ENCODE results near the gene GPX1.
A peak's percentile ranks its signal among the peaks of the same experiment; 100 is the strongest.
"Not testable (repeated sequence)": the region's sequence is repeated elsewhere in the genome, so short reads cannot be mapped to it uniquely, and the experiment has no call there.

GPX1 gene

GRCh38 chr3:49358217-49358883 lies at the start of gene GPX1:
Gene GPX1 (minus strand): TSS chr3:49358353. CDS start chr3:49358278, 75 bp downstream.
- Histone ChIP-seq H3K27ac (ENCODE audit: low read length) (peak within 1 kb of the TSS; percentile 88), H3K4me1 (ENCODE audit: control insufficient read depth in 1 of 2, insufficient read depth in 2 of 2, low read length in 2 of 2) (peaks cover 5 to 25% of the 10 kb centered on the region in 2 donors), H3K4me3 (ENCODE audit: low read depth in 1 of 2, low read length in 2 of 2) (peak within 1 kb of the TSS; percentile 70 to 78), H3K9me3 (ENCODE audit: control insufficient read depth in 1 of 2, low read length in 2 of 2) (no peaks in the 10 kb centered on the region), H3K36me3 (ENCODE audit: control insufficient read depth in 1 of 2, insufficient read depth in 2 of 2, low read length in 2 of 2) (peaks cover 29 to 42% of the 10 kb centered on the region in 2 donors), H3K27me3 (ENCODE audit: low read depth, low read length) (no peaks in the 10 kb centered on the region)

GRCh38 chr3:49406571-49407565 lies 48.7 kb upstream of the GPX1 start:
- Histone ChIP-seq H3K4me1 (ENCODE audit: control insufficient read depth in 1 of 2, insufficient read depth in 2 of 2, low read length in 2 of 2) (peaks cover 14 to 60% of the 10 kb centered on the region in 2 donors), H3K4me3 (ENCODE audit: low read depth in 1 of 2, low read length in 2 of 2) (no peak overlapping the region), H3K27ac (ENCODE audit: low read length) (no peak overlapping the region), H3K27me3 (ENCODE audit: low read depth, low read length) (no peaks in the 10 kb centered on the region), H3K36me3 (ENCODE audit: control insufficient read depth in 1 of 2, insufficient read depth in 2 of 2, low read length in 2 of 2) (no peaks in the 10 kb centered on the region), H3K9me3 (ENCODE audit: control insufficient read depth in 1 of 2, low read length in 2 of 2) (no peaks in the 10 kb centered on the region)

DNA sequence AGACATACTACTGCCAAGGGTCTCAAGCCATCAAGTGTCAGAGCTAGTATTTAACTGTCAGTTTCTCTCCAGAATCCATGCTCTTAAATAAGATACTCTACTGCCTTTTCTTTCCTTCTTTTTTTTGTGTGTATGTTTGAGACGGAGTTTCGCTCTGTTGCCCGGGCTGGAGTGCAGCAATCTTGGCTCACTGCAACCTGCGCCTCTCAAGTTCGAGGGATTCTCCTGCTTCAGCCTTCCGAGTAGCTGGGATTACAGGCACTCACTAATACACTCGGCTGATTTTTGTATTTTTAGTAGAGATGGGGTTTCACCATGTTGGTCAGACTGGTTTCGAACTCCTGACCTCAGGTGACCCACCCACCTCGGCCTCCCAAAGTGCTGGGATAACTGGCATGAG lies 47.4 kb upstream of the GPX1 start:
- not testable (repeated sequence) for H3K9me3 ChIP-seq (ENCODE audit: control insufficient read depth in 1 of 2, low read length in 2 of 2); H3K27me3 ChIP-seq (ENCODE audit: low read depth, low read length); H3K36me3 ChIP-seq (ENCODE audit: control insufficient read depth in 1 of 2, insufficient read depth in 2 of 2, low read length in 2 of 2); H3K27ac ChIP-seq (ENCODE audit: low read length)
- H3K4me3 ChIP-seq (ENCODE audit: low read depth in 1 of 2, low read length in 2 of 2) = peak overlapping the region in 1 of 2 donors; percentile 28
- peaks cover 13 to 67% of the 10 kb centered on the region in 2 donors for H3K4me1 ChIP-seq (ENCODE audit: control insufficient read depth in 1 of 2, insufficient read depth in 2 of 2, low read length in 2 of 2)

DNA sequence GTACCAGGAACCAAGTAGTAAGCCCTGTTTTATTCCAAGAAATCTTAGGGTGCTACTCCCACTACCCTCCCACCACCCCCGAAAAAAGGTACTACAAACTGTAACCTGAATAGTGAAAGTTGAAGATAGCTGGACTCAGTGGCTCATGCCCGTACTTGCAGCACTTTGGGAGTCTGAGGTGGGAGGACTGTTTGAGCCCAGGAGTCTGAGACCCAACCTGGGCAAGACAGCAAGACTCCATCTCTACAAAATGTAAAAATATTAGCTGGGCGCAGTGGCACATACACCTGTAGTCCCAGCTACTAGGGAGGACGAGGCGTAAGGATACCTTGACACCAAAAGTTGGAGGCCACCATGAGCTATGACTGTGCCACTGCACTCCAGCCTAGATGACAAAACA lies 45.7 kb upstream of the GPX1 start:
- no peaks in the 10 kb centered on the region for H3K27me3 ChIP-seq (ENCODE audit: low read depth, low read length)
- H3K27ac ChIP-seq (ENCODE audit: low read length) = no peak overlapping the region
- H3K4me3 ChIP-seq (ENCODE audit: low read depth in 1 of 2, low read length in 2 of 2) = no peak overlapping the region
- H3K4me1 ChIP-seq (ENCODE audit: control insufficient read depth in 1 of 2, insufficient read depth in 2 of 2, low read length in 2 of 2) = peaks cover 0 to 61% of the 10 kb centered on the region in 2 donors
- H3K9me3 ChIP-seq (ENCODE audit: control insufficient read depth in 1 of 2, low read length in 2 of 2) = no peaks in the 10 kb centered on the region
- H3K36me3 ChIP-seq (ENCODE audit: control insufficient read depth in 1 of 2, insufficient read depth in 2 of 2, low read length in 2 of 2) = peaks cover 0 to 4% of the 10 kb centered on the region in 2 donors

DNA sequence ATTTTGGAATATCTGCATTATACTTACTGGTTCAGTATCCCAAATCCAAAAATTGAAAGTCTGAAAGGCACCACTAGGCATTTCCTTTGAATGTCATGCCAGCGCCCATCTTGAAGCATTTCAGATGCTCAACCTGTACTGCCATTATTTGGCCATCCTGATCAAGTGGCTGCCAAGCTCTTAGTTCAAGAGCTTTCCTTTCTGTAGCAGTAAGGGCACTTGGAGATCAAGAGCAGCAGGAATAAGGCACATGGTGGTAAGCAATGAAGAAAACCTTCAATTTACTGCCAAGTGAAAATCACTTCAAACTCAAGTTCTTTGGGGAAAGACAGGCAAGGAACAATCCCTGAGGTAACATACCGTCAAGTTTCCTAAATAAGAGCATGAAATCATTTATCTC lies 43.6 kb upstream of the GPX1 start:
- Histone ChIP-seq H3K36me3 (ENCODE audit: control insufficient read depth in 1 of 2, insufficient read depth in 2 of 2, low read length in 2 of 2) (peaks cover 0 to 4% of the 10 kb centered on the region in 2 donors), H3K4me1 (ENCODE audit: control insufficient read depth in 1 of 2, insufficient read depth in 2 of 2, low read length in 2 of 2) (peaks cover 0 to 52% of the 10 kb centered on the region in 2 donors), H3K9me3 (ENCODE audit: control insufficient read depth in 1 of 2, low read length in 2 of 2) (no peaks in the 10 kb centered on the region), H3K27ac (ENCODE audit: low read length) (no peak overlapping the region), H3K4me3 (ENCODE audit: low read depth in 1 of 2, low read length in 2 of 2) (no peak overlapping the region), H3K27me3 (ENCODE audit: low read depth, low read length) (no peaks in the 10 kb centered on the region)

DNA sequence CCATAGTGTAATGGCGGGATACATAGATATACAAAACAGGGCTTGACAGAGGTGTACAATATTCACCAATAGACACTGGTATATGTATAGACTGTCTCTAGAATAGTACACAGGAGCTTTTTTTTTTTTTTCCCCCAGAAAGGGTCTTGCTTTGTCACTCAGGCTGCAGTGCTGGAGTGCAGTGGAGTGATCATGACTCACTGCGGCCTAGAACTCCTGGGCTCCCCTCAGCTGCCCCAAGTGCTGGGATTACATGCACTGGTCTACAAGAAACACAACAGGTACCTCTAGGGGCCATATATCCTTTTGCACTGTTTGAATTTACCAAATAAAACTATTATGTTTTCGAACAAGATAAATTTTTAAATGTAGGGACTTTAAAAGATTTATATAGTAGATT lies 41.3 kb upstream of the GPX1 start:
- peaks cover 0 to 38% of the 10 kb centered on the region in 2 donors for H3K4me1 ChIP-seq (ENCODE audit: control insufficient read depth in 1 of 2, insufficient read depth in 2 of 2, low read length in 2 of 2)

DNA sequence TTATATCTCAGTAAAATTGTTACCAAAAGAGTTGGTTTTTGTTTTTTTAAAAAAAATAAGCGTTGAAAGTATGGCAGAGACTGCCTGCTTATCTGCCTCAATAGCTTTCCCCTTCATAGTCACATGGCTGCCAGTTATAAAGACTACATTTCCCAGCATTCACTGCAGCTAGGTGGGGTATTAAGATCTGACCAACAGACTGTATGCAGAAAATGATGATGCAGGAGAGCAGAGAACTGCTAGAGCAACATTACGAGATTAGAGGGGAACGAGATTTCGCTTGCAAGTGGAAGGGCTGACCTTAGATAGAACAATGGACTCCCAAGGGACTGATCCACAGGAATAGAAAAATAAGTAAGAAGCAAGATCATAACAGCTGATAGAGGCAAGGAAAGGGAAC lies 39.3 kb upstream of the GPX1 start:
- Histone ChIP-seq H3K27me3 (ENCODE audit: low read depth, low read length) (no peaks in the 10 kb centered on the region), H3K4me3 (ENCODE audit: low read depth in 1 of 2, low read length in 2 of 2) (no peak overlapping the region), H3K4me1 (ENCODE audit: control insufficient read depth in 1 of 2, insufficient read depth in 2 of 2, low read length in 2 of 2) (peaks cover 0 to 32% of the 10 kb centered on the region in 2 donors), H3K27ac (ENCODE audit: low read length) (no peak overlapping the region), H3K9me3 (ENCODE audit: control insufficient read depth in 1 of 2, low read length in 2 of 2) (no peaks in the 10 kb centered on the region), H3K36me3 (ENCODE audit: control insufficient read depth in 1 of 2, insufficient read depth in 2 of 2, low read length in 2 of 2) (peaks cover 0 to 4% of the 10 kb centered on the region in 2 donors)

More for the DNA sequence above, 41.3 kb upstream of the GPX1 start:
- no peaks in the 10 kb centered on the region for H3K9me3 ChIP-seq (ENCODE audit: control insufficient read depth in 1 of 2, low read length in 2 of 2)
- H3K27me3 ChIP-seq (ENCODE audit: low read depth, low read length) = no peaks in the 10 kb centered on the region
- no peak overlapping the region for H3K27ac ChIP-seq (ENCODE audit: low read length)
- H3K36me3 ChIP-seq (ENCODE audit: control insufficient read depth in 1 of 2, insufficient read depth in 2 of 2, low read length in 2 of 2) = peaks cover 0 to 4% of the 10 kb centered on the region in 2 donors
- H3K4me3 ChIP-seq (ENCODE audit: low read depth in 1 of 2, low read length in 2 of 2) = no peak overlapping the region

DNA sequence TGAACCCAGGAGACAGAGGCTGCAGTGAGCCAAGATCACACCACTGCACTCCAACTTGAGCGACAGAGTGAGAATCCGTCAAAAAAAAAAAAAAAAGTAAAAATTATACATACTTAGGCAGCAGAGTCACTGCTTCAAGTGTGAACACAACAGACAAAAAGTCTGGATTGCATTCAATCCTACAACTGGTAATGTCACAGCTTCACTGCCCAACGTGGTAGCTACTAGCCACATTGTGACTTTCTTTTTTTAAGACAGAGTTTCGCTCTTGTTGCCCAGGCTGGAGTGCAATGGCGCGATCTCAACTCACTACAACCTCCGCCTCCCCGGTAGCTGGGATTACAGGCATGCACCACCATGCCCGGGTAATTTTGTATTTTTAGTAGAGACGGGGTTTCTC lies 33.2 kb upstream of the GPX1 start:
- not testable (repeated sequence) for H3K4me3 ChIP-seq (ENCODE audit: low read depth in 1 of 2, low read length in 2 of 2); H3K27ac ChIP-seq (ENCODE audit: low read length); H3K36me3 ChIP-seq (ENCODE audit: control insufficient read depth in 1 of 2, insufficient read depth in 2 of 2, low read length in 2 of 2); H3K27me3 ChIP-seq (ENCODE audit: low read depth, low read length); H3K4me1 ChIP-seq (ENCODE audit: control insufficient read depth in 1 of 2, insufficient read depth in 2 of 2, low read length in 2 of 2); H3K9me3 ChIP-seq (ENCODE audit: control insufficient read depth in 1 of 2, low read length in 2 of 2)

DNA sequence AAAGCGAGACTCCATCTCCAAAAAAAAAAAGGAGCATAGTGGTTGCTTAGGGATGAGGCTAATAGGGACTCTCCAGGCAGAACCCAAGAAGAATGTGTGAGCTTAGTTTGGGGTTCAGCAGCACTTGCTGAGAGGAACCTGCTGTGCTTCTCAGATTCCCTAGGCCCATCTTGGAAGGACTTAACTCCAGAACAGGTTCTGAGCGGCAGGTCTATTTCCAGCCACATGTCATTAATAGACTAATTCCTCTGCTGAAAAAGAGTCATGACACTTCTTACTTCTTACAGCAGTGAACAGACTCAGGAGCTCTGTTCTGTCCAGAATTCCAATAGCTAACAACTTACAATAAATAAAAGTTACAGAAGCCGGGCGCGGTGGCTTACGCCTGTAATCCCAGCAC lies 31.1 kb upstream of the GPX1 start:
- H3K27me3 ChIP-seq (ENCODE audit: low read depth, low read length) = no peaks in the 10 kb centered on the region
- H3K27ac ChIP-seq (ENCODE audit: low read length) = no peak overlapping the region
- H3K36me3 ChIP-seq (ENCODE audit: control insufficient read depth in 1 of 2, insufficient read depth in 2 of 2, low read length in 2 of 2) = no peaks in the 10 kb centered on the region
- H3K4me3 ChIP-seq (ENCODE audit: low read depth in 1 of 2, low read length in 2 of 2) = no peak overlapping the region
- H3K9me3 ChIP-seq (ENCODE audit: control insufficient read depth in 1 of 2, low read length in 2 of 2) = no peaks in the 10 kb centered on the region
- peaks cover 5 to 22% of the 10 kb centered on the region in 2 donors for H3K4me1 ChIP-seq (ENCODE audit: control insufficient read depth in 1 of 2, insufficient read depth in 2 of 2, low read length in 2 of 2)

- Histone ChIP-seq H3K4me1 (ENCODE audit: control insufficient read depth in 1 of 2, insufficient read depth in 2 of 2, low read length in 2 of 2) (peaks cover 5 to 22% of the 10 kb centered on the region in 2 donors), H3K9me3 (ENCODE audit: control insufficient read depth in 1 of 2, low read length in 2 of 2) (no peaks in the 10 kb centered on the region), H3K4me3 (ENCODE audit: low read depth in 1 of 2, low read length in 2 of 2) (no peak overlapping the region), H3K36me3 (ENCODE audit: control insufficient read depth in 1 of 2, insufficient read depth in 2 of 2, low read length in 2 of 2) (no peaks in the 10 kb centered on the region), H3K27me3 (ENCODE audit: low read depth, low read length) (no peaks in the 10 kb centered on the region), H3K27ac (ENCODE audit: low read length) (no peak overlapping the region)
These were observed 30.2 kb upstream of the GPX1 start for GRCh38 chr3:49388289-49388820.

- H3K9me3 ChIP-seq (ENCODE audit: control insufficient read depth in 1 of 2, low read length in 2 of 2) = no peaks in the 10 kb centered on the region
- no peaks in the 10 kb centered on the region for H3K36me3 ChIP-seq (ENCODE audit: control insufficient read depth in 1 of 2, insufficient read depth in 2 of 2, low read length in 2 of 2)
- H3K4me3 ChIP-seq (ENCODE audit: low read depth in 1 of 2, low read length in 2 of 2) = no peak overlapping the region
- no peaks in the 10 kb centered on the region for H3K27me3 ChIP-seq (ENCODE audit: low read depth, low read length)
- H3K4me1 ChIP-seq (ENCODE audit: control insufficient read depth in 1 of 2, insufficient read depth in 2 of 2, low read length in 2 of 2) = peaks cover 5 to 18% of the 10 kb centered on the region in 2 donors
- H3K27ac ChIP-seq (ENCODE audit: low read length) = no peak overlapping the region
These were observed 29.6 kb upstream of the GPX1 start for GRCh38 chr3:49387721-49388120.

Measured in muscle layer of duodenum (tissue), 2 donors.